ENCODE measurements around the gene HIRA. TPM values are rescaled to one million over a fixed set of nuclear protein-coding genes. Genes with fewer than 3 reads are reported as not detected.
A peak's percentile ranks its signal among the peaks of the same experiment; 100 is the strongest.

The HIRA gene
- total RNA-seq, 1 experiment from 2014 or later: 23.8 TPM

DNA sequence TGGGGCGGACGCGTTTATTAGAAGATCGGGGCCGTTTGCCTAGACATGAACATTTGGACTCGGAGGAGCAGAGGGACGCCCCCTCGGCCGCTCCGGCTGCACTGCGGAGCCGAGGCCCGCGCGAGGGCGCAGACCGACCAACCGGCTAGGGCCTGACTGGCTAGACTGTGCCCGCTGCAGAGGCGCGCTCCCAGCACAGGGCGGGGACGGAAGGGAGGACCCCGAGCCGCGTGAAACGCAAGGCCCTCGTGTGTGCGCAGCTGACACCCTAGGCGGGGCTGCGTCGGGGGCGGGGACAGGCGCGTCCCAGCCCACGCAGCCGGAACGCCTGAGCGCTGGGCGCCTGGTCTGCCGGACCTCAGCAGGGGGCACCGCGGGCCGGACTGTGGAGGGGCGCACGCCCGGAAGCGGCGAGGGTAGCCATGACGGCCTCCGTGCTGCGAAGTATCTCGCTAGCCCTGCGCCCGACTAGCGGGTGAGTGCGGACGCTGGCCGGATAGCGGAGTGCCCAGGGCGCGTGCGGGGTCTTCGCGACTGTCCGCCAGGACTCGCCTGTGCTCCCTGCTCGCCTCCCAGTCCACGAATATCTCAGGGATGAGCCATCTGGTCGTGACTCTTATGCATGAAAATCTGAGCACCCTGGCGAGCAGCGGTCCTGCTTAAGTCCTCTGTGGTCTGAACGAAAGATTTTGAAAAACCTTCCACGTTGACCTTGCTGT lies 759 bp upstream of the HIRA start, which contains the start of gene MRPL40:
TSS of gene MRPL40 (plus strand) at position 413 of the 719 bp plus-strand sequence. CDS start at position 423, 10 bp downstream.
- H3K27me3 ChIP-seq (ENCODE audit: control insufficient read depth, insufficient read depth, low read length): no peaks in the 10 kb centered on the region
- no peak for TF ChIP-seq TCF7L2 (IDR thresholded peaks at IDR 0.05; ENCODE audit: low read depth, low read length)
- TF ChIP-seq, protein P1, sequence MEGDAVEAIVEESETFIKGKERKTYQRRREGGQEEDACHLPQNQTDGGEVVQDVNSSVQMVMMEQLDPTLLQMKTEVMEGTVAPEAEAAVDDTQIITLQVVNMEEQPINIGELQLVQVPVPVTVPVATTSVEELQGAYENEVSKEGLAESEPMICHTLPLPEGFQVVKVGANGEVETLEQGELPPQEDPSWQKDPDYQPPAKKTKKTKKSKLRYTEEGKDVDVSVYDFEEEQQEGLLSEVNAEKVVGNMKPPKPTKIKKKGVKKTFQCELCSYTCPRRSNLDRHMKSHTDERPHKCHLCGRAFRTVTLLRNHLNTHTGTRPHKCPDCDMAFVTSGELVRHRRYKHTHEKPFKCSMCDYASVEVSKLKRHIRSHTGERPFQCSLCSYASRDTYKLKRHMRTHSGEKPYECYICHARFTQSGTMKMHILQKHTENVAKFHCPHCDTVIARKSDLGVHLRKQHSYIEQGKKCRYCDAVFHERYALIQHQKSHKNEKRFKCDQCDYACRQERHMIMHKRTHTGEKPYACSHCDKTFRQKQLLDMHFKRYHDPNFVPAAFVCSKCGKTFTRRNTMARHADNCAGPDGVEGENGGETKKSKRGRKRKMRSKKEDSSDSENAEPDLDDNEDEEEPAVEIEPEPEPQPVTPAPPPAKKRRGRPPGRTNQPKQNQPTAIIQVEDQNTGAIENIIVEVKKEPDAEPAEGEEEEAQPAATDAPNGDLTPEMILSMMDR (IDR thresholded peaks at IDR 0.05): no peak
- TF ChIP-seq POLR2AphosphoS5 (IDR thresholded peaks at IDR 0.05; ENCODE audit: low read depth, low read length): peak; percentile 85
- TF ChIP-seq, protein P2, sequence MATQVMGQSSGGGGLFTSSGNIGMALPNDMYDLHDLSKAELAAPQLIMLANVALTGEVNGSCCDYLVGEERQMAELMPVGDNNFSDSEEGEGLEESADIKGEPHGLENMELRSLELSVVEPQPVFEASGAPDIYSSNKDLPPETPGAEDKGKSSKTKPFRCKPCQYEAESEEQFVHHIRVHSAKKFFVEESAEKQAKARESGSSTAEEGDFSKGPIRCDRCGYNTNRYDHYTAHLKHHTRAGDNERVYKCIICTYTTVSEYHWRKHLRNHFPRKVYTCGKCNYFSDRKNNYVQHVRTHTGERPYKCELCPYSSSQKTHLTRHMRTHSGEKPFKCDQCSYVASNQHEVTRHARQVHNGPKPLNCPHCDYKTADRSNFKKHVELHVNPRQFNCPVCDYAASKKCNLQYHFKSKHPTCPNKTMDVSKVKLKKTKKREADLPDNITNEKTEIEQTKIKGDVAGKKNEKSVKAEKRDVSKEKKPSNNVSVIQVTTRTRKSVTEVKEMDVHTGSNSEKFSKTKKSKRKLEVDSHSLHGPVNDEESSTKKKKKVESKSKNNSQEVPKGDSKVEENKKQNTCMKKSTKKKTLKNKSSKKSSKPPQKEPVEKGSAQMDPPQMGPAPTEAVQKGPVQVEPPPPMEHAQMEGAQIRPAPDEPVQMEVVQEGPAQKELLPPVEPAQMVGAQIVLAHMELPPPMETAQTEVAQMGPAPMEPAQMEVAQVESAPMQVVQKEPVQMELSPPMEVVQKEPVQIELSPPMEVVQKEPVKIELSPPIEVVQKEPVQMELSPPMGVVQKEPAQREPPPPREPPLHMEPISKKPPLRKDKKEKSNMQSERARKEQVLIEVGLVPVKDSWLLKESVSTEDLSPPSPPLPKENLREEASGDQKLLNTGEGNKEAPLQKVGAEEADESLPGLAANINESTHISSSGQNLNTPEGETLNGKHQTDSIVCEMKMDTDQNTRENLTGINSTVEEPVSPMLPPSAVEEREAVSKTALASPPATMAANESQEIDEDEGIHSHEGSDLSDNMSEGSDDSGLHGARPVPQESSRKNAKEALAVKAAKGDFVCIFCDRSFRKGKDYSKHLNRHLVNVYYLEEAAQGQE (IDR thresholded peaks at IDR 0.05; ENCODE audit: insufficient read depth in 1 of 2, low read depth in 2 of 2, low read length in 1 of 2): peak in 1 of 2 experiments; percentile 32; a peak in 1 of 4 replicates
- peak; percentile 92; the same call in 1 of the 2 replicates for TF ChIP-seq SIN3A (IDR thresholded peaks at IDR 0.05; ENCODE audit: borderline replicate concordance, insufficient read depth, low read depth, low read length)
- intact Hi-C loops (cut with micrococcal nuclease; ENCODE audit: unreplicated experiment) (no loop called here), in situ Hi-C loops (cut with HindIII; ENCODE audit: low pct_unique_long_range_greater_than_20kb, low sequenced_read_pairs) (no loop called here)
- ChIA-PET CTCF (interaction anchor here (0.6 kb wide), 1 partner anchor 436 kb away, joined by 5 read pairs; no protein-coding TSS in a partner anchor), POLR2A (no interaction called here)
- no peaks in the 10 kb centered on the region for H3K9me3 ChIP-seq (ENCODE audit: control insufficient read depth, insufficient read depth, low read depth, low read length)
- H3K4me3 ChIP-seq (ENCODE audit: low read depth in 2 of 2, low read length in 2 of 2): peak within 1 kb of the TSS; percentile 81 to 87
- DNase-seq (ENCODE audit: low read depth, low spot score) (peak; percentile 39), ATAC-seq (peak; percentile 97)
- H3K27ac ChIP-seq (ENCODE audit: low read length): peak within 1 kb of the TSS; percentile 91
- BruUV-seq (replicated peaks): no TSS peak
- peaks cover 6% of the 10 kb centered on the region; the same call in 1 of the 2 replicates for H3K4me1 ChIP-seq (ENCODE audit: control insufficient read depth, insufficient read depth, low read length)
- peaks cover 4% of the 10 kb centered on the region; the same call in 1 of the 2 replicates for H3K36me3 ChIP-seq (ENCODE audit: control insufficient read depth, insufficient read depth, low read length)

DNA sequence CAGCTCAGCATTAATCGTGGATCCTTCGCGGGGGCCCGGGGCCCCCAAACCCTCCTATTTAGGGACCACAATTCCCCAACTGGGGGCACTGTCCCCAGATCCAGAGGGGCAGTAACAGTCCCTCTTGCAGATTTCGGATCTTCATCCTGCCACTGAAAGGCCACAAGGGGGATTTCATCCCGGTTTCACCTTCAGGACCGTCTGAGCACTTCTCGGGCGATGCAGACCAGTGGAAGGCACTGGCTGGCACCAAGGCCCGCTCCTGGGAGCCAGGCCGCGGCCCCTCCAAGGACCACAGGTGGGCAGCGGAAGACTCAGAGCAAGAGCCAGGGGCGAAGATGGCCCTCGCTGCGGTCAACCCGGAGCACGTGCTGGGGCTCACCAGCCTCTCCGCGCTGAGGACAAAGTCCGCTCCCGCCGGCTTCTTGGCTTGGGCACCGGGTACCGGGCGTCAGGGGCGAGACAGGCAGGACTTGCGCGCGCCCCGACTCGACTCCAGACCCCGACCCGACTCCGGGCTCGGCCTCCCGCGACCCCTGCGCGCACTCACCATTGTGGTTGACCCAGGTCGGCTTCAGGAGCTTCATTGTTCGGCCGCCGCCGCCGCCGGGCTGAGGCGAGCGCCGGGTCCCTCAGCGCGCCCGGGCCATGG lies 517 bp downstream of the HIRA start:
- DNase-seq (ENCODE audit: low read depth, low spot score) (no peak), ATAC-seq (peak; percentile 7; the same call in 1 of the 2 replicates)
- H3K27me3 ChIP-seq (ENCODE audit: control insufficient read depth, insufficient read depth, low read length): no peaks in the 10 kb centered on the region
- ChIA-PET CTCF (no interaction called here), POLR2A (no interaction called here)
- peak overlapping the region; percentile 72 for H3K27ac ChIP-seq (ENCODE audit: low read length)
- H3K9me3 ChIP-seq (ENCODE audit: control insufficient read depth, insufficient read depth, low read depth, low read length): no peaks in the 10 kb centered on the region
- BruUV-seq (replicated peaks): no TSS peak
- peak overlapping the region; percentile 81 to 88 for H3K4me3 ChIP-seq (ENCODE audit: low read depth in 2 of 2, low read length in 2 of 2)
- H3K4me1 ChIP-seq (ENCODE audit: control insufficient read depth, insufficient read depth, low read length): peaks cover 6% of the 10 kb centered on the region; the same call in 1 of the 2 replicates
- in situ Hi-C loops (cut with HindIII; ENCODE audit: low pct_unique_long_range_greater_than_20kb, low sequenced_read_pairs): no loop called here
- no peak for TF ChIP-seq POLR2AphosphoS5 (IDR thresholded peaks at IDR 0.05; ENCODE audit: low read depth, low read length)
- TF ChIP-seq TCF7L2 (IDR thresholded peaks at IDR 0.05; ENCODE audit: low read depth, low read length): no peak
- no peak for TF ChIP-seq SIN3A (IDR thresholded peaks at IDR 0.05; ENCODE audit: borderline replicate concordance, insufficient read depth, low read depth, low read length)
- TF ChIP-seq, protein P2 (IDR thresholded peaks at IDR 0.05; ENCODE audit: insufficient read depth in 1 of 2, low read depth in 2 of 2, low read length in 1 of 2): no peak
- TF ChIP-seq, protein P1 (IDR thresholded peaks at IDR 0.05): no peak
- intact Hi-C loops (cut with micrococcal nuclease; ENCODE audit: unreplicated experiment): no loop called here
- H3K36me3 ChIP-seq (ENCODE audit: control insufficient read depth, insufficient read depth, low read length): peaks cover 4% of the 10 kb centered on the region; the same call in 1 of the 2 replicates
